NT2/D1 (cell line): ENCODE results near the gene LYZL4.

Source experiments
- SUZ12 ChIP-seq: IDR thresholded peaks from 2 replicates; pipeline ENCODE4 v1.6.1; 2011; ENCODE audit not compliant: insufficient read length, insufficient read depth; ENCODE audit errors: extremely low read depth
- ZNF274 ChIP-seq: IDR thresholded peaks from 2 replicates; pipeline ENCODE4 v1.6.1; 2011; ENCODE audit warnings: mild to moderate bottlenecking, low read depth, low read length

GRCh38 chr3:42403737-42404136, 6.7 kb downstream of the LYZL4 start:
- TF ChIP-seq SUZ12 (no peak), ZNF274 (no peak)
